KBM-7 (cell line): Measurements from ENCODE around the gene BCKDHA.

Experiments
- DNase-seq: peaks from one replicate; pipeline ENCODE4 v3.0.0-alpha.2; 2015
- in situ Hi-C: fragments of 300-500 bp; cut with MboI; formaldehyde crosslinking; loops from 2 replicates; pipeline ENCODE4 v1.14.3; 2020; ENCODE audit warnings: low sequenced_read_pairs, low pct_unique_long_range_greater_than_20kb, mixed read lengths

The BCKDHA gene

DNA sequence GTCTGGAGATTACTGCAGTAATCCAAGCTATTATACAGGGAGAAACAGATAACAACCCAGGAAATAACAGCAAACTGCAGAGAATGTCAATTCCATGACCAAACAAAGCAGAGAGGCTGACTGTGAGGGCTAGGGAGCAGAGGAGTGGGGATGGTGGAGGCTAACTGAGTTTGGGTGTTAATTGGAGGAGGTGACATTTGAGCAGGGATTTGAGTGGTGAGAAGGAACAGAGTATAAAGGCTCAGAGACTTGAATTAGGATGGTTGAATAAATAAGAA, 39.0 kb downstream of the BCKDHA start:
- in situ Hi-C loops: no loop called here
- no peak for DNase-seq

- no peak for DNase-seq
- in situ Hi-C loops: no loop called here
Observed at GRCh38 chr19:41437944-41438574, 40.4 kb downstream of the BCKDHA start.

- in situ Hi-C loops: loop anchor here (10.0 kb wide), 1 partner anchor 135 kb away; the partner anchor contains the start of gene CEACAM21
- peak; percentile 97 for DNase-seq
Observed at GRCh38 chr19:41439441-41440222, 42.0 kb downstream of the BCKDHA start, which contains the start of gene DMAC2. Gene DMAC2 (minus strand): TSS chr19:41439912. CDS start chr19:41439899, 13 bp downstream.

DNA sequence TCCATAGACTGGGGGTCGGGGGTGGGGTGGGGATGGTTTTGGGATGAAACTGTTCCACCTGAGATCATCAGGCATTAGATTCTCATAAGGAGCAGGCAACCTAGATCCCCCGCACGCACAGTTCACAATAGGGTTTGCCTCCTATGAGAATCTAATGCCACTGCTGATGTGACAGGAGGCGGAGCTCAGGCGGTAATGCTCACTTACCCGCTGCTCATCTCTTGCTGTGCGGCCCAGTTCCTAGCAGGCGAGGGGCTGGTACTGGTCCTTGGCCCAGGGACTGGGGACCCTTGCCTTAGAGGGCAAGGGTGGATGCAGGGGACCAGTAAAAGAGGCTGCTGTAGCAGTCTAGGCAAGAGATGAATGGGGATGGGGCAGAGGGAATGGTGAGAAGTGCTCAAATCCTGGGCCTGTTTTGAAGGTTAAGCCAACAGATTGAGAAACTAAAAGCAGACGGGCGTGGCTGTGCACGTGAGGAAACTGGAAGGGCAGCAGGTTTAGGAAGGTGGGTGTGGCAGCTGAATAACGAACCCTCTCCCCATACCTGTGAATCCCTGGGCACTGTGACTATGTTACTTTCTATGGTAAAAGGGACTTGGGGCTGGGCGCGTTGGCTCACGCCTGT, 43.8 kb downstream of the BCKDHA start:
- in situ Hi-C loops: loop anchor here (10.0 kb wide), 1 partner anchor 133 kb away; the partner anchor contains the start of gene CEACAM21
- no peak for DNase-seq

- in situ Hi-C loops: loop anchor here (10.0 kb wide), 1 partner anchor 132 kb away; the partner anchor contains the start of gene CEACAM21
- DNase-seq: no peak
Observed at GRCh38 chr19:41442473-41443355, 45.1 kb downstream of the BCKDHA start, which contains the start of gene ERICH4. Gene ERICH4 (plus strand): TSS chr19:41443156. CDS start chr19:41443170, 14 bp downstream.

DNA sequence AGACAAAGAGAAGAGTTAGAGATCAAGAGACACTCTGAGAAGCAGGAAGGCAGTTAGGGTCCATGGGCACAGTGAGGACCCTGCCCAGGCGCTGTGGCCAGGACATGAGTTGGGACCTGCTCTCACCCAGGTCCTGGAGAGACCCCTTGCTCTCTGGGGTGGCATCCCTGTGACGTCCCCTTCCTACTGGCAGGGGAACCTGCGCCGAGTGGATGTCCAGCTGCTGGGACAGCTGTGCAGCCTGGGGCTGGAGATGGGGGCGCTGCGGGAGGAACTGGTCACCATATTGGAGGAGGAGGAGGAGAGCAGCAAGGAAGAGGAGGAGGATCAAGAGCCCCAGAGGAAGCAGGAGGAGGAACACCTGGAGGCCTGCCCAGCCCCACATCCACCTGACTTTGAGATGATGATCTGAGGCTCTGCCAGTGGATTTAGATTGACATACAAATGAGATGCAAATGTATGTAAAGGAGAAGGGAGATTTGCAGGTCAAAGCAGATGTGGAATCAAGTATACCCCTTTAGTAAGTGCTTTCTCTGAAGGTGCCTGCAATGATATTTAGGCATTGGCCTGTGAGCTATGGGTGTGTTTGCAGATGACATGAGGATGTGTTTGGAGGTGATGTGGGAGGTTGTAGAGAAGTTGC, 46.3 kb downstream of the BCKDHA start:
- no peak for DNase-seq
- in situ Hi-C loops: loop anchor here (10.0 kb wide), 1 partner anchor 131 kb away; the partner anchor contains the start of gene CEACAM21

DNA sequence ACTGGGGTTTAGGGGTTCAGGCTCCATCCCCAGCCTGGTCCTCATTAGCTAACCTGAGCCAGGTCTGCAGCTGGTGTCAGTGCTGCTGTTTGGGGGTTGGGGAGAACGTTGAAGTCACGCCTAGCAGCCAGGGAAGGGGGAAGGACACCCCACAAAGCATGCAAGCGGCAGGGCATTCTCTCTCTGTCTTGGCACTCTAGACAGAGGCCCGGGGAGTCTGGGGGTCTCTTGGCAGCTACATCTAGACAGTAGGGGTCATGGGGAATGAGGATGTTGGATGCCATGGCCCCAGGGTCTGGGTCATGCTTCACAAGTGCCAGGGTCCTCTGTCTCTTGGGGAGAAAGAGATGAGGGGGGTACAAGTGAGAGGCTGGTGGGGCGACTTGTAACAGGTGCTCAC, 48.0 kb downstream of the BCKDHA start:
- in situ Hi-C loops: loop anchor here (10.0 kb wide), 1 partner anchor 129 kb away; the partner anchor contains the start of gene CEACAM21
- no peak for DNase-seq

DNA sequence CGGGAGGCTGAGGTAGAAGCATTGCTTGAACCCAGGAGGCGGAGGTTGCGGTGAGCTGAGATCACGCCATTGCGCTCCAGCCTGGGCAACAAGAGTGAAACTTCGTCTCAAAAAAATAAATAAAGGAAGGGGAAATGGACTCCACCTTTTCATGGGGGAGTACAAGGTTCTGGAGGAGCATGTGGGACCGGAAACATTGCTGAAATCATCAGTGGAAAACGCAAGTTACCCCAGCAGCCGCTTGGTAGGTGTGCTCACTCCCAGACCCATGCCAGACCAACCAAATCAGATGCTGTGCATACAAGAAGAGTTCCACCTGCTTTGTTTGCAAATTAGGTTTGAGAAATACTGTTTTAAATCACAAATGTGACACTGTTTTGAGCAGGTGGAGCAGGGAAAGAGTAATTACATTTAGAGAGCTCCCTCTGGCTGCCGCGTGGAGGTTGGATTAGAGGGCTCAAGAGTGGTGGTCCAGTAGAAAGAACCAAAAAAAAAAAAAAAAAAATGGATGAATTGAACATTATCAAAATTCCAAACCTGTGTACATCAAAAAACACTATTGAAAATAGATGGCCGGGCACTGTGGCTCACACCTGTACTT, 50.2 kb downstream of the BCKDHA start:
- in situ Hi-C loops: loop anchor here (10.0 kb wide), 1 partner anchor 127 kb away; the partner anchor contains the start of gene CEACAM21
- DNase-seq: peak; percentile 31

DNA sequence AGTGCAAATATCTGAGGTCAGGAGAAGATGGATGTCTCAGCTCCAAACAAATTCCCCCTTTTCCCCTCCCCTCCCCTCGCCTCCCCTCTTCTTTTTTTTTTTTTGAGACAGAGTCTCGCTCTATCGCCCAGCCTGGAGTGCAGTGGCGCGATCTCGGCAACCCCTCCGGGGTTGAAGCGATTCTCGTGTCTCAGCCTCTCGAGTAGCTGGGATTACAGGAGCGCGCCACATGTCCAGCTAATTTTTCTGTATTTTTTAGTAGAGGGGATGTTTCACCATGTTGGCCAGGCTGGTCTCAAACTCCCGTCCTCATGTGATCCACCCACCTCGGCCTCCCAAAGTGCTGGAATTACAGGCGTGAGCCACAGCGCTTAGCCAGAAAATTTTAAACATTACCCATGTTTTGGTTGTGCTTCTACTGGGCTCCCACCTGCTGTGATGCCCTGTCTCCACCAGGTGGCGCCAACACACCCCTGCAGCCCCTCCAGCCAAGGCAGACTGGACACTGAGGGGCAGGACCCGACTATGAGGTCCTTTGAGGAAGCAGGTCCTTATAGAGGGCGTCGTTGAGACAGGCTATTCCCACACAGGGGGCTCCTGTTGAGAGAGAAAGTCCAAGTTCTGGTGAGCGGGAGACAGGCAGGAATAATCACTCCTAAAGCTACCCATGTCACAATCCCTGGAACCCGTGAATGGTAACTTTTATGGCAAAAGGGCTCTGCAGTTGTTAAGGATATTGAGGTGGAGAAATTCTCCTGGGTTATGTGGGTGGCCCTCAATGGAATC, 51.7 kb downstream of the BCKDHA start:
- in situ Hi-C loops: loop anchor here (10.0 kb wide), 1 partner anchor 126 kb away; the partner anchor contains the start of gene CEACAM21
- DNase-seq: peak; percentile 89

- in situ Hi-C loops: loop anchor here (10.0 kb wide), 1 partner anchor 125 kb away; the partner anchor contains the start of gene CEACAM21
Observed at GRCh38 chr19:41449865-41450178, 52.2 kb downstream of the BCKDHA start.

DNA sequence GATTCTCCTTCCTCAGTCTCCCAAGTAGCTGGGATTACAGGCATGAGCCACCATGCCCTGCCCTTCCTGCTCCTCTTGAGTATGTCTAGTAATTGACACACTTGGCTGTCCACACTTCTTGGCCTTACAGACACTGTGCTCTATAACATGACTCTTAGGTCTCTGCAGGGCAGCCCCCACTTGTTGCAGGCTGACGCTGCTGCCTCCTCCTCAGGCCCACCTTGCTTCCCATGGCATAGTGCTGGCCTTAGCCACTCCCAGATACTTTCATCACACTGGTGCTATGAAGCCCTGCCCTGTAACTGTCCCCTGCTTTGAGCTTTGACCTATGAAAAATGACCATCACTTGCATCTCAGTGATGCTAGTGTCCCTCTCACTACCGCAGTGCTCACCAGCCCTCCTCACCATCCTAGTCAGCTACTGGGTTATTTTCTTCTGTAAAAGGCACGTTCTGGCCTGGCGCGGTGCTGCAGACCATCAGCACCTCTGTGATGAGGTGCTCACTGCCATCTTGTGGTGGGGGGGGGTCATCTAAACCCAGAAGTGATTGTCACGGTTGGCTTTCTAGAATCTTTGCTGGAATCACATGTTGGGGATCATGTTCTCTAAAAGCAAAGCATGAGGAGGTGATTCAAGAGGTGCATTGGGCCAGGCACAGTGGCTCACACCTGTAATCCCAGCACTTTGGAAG, 55.1 kb downstream of the BCKDHA start:
- in situ Hi-C loops: no loop called here
- DNase-seq: no peak

More at GRCh38 chr19:41449865-41450178, 52.2 kb downstream of the BCKDHA start:
- no peak for DNase-seq

DNA sequence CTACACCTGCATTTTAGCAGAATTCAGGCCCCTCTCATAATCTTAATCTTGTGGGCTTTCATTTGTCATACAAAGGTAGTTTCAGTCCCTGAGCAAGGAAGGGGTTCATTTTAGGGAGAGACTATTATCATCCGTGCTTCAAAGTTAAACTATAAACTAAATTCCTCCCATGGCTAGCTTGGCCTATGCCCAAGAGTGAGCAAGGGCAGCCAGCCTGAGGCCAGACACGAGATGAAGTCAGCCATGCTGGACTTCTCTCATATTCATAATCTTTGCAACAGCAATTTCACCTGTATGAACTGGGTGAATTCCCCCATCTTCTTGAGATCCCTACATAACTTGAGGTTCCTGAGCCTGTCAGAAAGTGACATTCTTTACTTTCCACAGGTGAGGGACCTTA, 58.3 kb downstream of the BCKDHA start:
- no peak for DNase-seq
- in situ Hi-C loops: no loop called here

GRCh38 chr19:41456342-41456918, 58.8 kb downstream of the BCKDHA start:
- in situ Hi-C loops: no loop called here
- DNase-seq: no peak

DNA sequence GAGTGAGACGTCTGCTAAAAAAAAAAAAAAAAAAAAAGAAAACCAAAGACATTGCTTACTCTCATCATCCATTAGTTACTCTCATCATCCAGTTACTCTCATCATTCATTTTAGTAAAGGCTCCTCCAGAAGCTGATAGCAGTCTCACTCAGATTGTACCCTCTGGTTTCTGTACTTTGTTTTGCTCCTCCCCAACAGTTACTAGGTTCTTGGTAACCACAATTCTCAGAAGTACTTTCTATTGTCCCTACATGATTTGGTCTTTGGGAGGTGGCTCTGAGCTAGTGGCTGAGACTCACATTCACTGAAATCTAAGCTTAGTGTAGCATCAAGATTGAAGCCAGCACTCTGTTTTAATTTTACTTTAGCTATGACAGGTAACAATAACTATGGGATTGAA, 59.6 kb downstream of the BCKDHA start:
- in situ Hi-C loops: no loop called here
- peak; percentile 19 for DNase-seq

DNA sequence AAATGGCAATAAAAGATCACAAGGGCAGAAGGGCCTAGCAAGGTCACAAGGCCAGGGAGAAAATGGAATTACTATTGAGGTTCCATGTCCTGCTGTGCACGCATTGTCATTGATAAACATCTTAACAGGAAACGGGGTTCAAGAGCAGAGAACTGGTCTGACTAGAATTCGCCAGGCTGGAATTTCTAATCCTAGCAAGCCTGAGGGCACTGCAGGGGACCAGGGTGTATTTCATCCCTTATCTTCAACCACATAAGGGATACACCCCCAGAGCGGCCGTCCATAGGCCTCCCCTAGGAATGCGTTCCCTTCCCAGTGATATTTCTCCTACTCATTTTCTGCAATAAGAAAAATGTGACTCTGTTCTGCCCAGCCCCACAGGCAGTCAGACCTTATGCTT, 64.9 kb downstream of the BCKDHA start:
- in situ Hi-C loops: no loop called here
- no peak for DNase-seq
